ENCODE measurements around the gene PPP1R1A. TPM values are rescaled to one million over a fixed set of nuclear protein-coding genes. Genes with fewer than 3 reads are reported as not detected.

Gene PPP1R1A
- total and polyA plus RNA-seq, 12 donors: 0.14 to 32.5 (median 1.4) TPM; not detected in 1

GRCh38 chr12:54592316-54592715 is 3.9 kb upstream of the PPP1R1A start:
- TF ChIP-seq CTCF (IDR thresholded peaks at IDR 0.05): no peak
- TF ChIP-seq POLR2A (IDR thresholded peaks at IDR 0.05): no peak
- 80 to 90% (median 82%) methylated on average over 2 of the region's 2 CpGs for WGBS, 4 donors
- H3K27ac ChIP-seq: no peak overlapping the region
- no peaks in the 10 kb centered on the region for H3K36me3 ChIP-seq (replicated peaks in 1 of 2)
- intact Hi-C loops (cut with DNase I): loop anchor here in 1 of 2 donors (10.0 kb wide), 1 partner anchor 372 kb away; no protein-coding TSS in a partner anchor
- DNase-seq: no peak
- no peak overlapping the region for H3K4me3 ChIP-seq
- peaks cover 0 to 4% of the 10 kb centered on the region in 2 donors for H3K4me1 ChIP-seq (replicated peaks in 1 of 2)
- no peaks in the 10 kb centered on the region for H3K27me3 ChIP-seq
- no peaks in the 10 kb centered on the region for H3K9me3 ChIP-seq (replicated peaks in 1 of 3)

DNA sequence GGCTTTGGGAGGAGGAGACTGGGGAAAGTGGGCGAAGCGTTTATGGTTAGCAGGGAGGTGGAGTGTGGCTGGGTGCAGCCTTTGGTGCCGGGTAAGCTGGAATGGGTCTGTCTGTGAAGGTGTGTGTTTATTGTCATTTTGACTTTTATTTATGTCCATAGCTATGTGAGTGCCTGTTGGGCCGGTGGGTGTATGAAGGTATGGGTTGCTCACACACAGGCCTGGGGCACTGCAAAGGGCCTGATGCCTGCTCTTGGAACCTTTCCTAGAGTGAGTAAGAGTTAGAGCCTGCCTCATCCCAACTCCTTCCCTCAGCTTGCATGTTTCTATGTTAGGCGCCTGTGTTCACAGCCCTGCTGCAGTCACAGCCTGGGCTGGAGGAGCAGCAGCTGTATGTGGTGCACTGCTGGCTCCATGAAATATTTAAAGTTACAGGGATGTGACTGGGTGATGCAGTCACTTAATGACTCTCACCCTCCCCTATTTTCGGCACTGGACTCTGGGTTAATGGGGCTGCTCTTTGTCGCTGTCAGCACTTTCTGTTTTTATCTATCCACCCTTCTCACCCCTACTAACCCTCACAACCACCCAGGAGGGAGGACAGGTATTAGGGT is 2.6 kb upstream of the PPP1R1A start:
- Histone ChIP-seq H3K27me3 (no peaks in the 10 kb centered on the region), H3K4me3 (no peak overlapping the region), H3K36me3 (replicated peaks in 1 of 2) (no peaks in the 10 kb centered on the region), H3K4me1 (replicated peaks in 1 of 2) (peaks cover 0 to 4% of the 10 kb centered on the region in 2 donors), H3K27ac (no peak overlapping the region), H3K9me3 (replicated peaks in 1 of 3) (no peaks in the 10 kb centered on the region)
- intact Hi-C loops (cut with DNase I): loop anchor here in 1 of 2 donors (10.0 kb wide), 1 partner anchor 374 kb away; no protein-coding TSS in a partner anchor
- 60 to 78% (median 74%) methylated on average over 7 of the region's 7 CpGs for WGBS, 4 donors
- no peak for DNase-seq
- TF ChIP-seq POLR2A (IDR thresholded peaks at IDR 0.05) (no peak), CTCF (IDR thresholded peaks at IDR 0.05) (no peak)

DNA sequence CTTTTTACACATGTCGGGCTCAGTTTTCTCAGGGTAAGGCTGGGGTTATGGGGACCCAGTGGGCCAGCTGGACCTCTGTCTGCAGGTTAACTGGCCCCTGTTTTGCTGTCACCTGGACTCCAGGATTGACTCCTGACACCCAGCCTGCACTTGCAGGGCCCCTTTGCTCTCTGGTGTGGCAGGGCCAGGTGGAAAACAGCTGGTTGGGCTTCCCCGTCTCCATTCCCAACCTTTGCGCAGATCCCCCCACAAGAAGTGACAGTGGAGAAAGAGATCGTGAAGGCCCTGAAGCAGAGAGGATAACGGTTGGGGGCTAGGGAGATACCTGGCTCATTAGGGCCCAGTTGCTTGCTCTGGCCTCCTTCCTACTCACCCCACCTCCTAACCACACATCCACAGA is 1.5 kb upstream of the PPP1R1A start:
- Histone ChIP-seq H3K9me3 (replicated peaks in 1 of 3) (no peaks in the 10 kb centered on the region), H3K27me3 (no peaks in the 10 kb centered on the region), H3K4me1 (replicated peaks in 1 of 2) (peaks cover 0 to 4% of the 10 kb centered on the region in 2 donors), H3K27ac (no peak overlapping the region), H3K36me3 (replicated peaks in 1 of 2) (no peaks in the 10 kb centered on the region), H3K4me3 (no peak overlapping the region)
- 70 to 93% (median 80%) methylated on average over 5 of the region's 5 CpGs for WGBS, 4 donors
- TF ChIP-seq POLR2A (IDR thresholded peaks at IDR 0.05): no peak
- no peak for TF ChIP-seq CTCF (IDR thresholded peaks at IDR 0.05)
- no peak for DNase-seq
- intact Hi-C loops (cut with DNase I): loop anchor here in 1 of 2 donors (10.0 kb wide), 1 partner anchor 375 kb away; no protein-coding TSS in a partner anchor

DNA sequence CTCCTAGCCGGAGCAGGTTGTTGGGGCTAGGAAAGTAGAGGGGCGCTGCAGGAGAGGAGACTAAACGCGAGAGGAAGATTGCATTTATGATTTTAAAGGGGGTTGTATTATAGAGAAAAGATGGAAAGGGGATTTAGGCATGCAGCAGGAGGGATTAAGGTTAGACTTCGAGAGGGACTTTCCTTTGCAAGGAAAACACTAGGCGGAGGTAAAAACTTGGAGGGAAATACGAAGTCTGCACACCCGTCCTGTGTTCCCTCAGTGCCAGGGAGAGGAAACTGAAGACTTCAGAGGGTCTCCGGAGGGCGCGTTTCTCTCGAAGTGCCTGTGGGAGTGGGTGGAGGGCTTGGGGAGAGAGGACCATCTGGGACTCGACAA is 420 bp upstream of the PPP1R1A start:
- Histone ChIP-seq H3K27me3 (no peaks in the 10 kb centered on the region), H3K9me3 (replicated peaks in 1 of 3) (no peaks in the 10 kb centered on the region), H3K4me3 (peak overlapping the region in 2 of 4 donors; percentile 26 to 67), H3K4me1 (replicated peaks in 1 of 2) (peaks cover 0 to 4% of the 10 kb centered on the region in 2 donors), H3K27ac (no peak overlapping the region), H3K36me3 (replicated peaks in 1 of 2) (no peaks in the 10 kb centered on the region)
- intact Hi-C loops (cut with DNase I): no loop called here
- 17 to 28% (median 24%) methylated on average over 13 of the region's 13 CpGs for WGBS, 4 donors
- no peak for DNase-seq
- TF ChIP-seq CTCF (IDR thresholded peaks at IDR 0.05): no peak
- no peak for TF ChIP-seq POLR2A (IDR thresholded peaks at IDR 0.05)
